Vagina (tissue), 2 donors: Measurements from ENCODE around the gene ADPRS.

Source experiments
- CTCF ChIP-seq, 3 experiments: fragments of 450-650 bp in 2 of 3; fragments of 200-600 bp in 1 of 3; sonication (generic) in 1 of 3; IDR thresholded peaks; one replicate each; pipeline ENCODE4 v1.5.1; 2017 to 2019; ENCODE audit warnings: antibody characterized with exemption in 3 of 3, mild to moderate bottlenecking in 2 of 3, moderate library complexity in 2 of 3
- POLR2AphosphoS5 ChIP-seq, 2 donors: sonication (generic); formaldehyde crosslinking; IDR thresholded peaks; one replicate each; pipeline ENCODE4 v1.9.0; 2017; ENCODE audit warnings: antibody characterized with exemption in 2 of 2, mild to moderate bottlenecking in 2 of 2, low read depth in 1 of 2; ENCODE audit not compliant: insufficient read depth in 1 of 2

GRCh38 chr1:36092166-36092797 is 3.6 kb downstream of the ADPRS start:
- TF ChIP-seq CTCF (IDR thresholded peaks at IDR 0.05) = no peak
- no peak for TF ChIP-seq POLR2AphosphoS5 (IDR thresholded peaks at IDR 0.05; ENCODE audit: insufficient read depth in 1 of 2, low read depth in 1 of 2)
